A172 (cell line): ENCODE measurements around the gene NEDD4L. TPM values are rescaled to one million over a fixed set of nuclear protein-coding genes. Genes with fewer than 3 reads are reported as not detected.

Experiments used
- DNase-seq: peaks from one replicate; pipeline ENCODE4 v3.0.0-alpha.2; 2015; ENCODE audit warnings: low spot score
- total RNA-seq: library from RNA; depleted of rRNA; stranded (reverse); fragments of >200 nt; shearing (Covaris generic); gene quantifications from 2 replicates; pipeline ENCODE4 v1.2.3, GENCODE V29; 2014

NEDD4L gene
- total RNA-seq, 1 experiment from 2014 or later: 8.1 TPM

DNA sequence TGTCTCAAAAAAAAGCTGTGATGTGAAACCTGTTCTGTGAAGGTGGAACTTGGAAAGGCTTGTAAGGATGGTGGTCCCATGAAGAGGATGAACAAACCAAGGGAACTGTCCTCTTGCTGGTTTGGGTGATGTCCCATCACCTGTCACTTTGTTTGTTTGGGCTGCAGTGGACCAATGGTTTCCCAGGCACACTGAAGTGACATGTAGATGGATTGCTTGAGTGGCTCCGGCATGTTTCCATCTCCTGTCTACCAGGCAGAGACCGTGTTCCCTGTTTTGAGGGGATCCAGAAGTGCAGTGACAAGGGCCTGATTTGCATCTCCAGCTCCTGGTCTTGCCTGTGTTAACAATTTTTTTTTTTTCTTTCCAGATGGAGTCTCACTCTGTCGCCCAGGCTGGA, 8.9 kb downstream of the NEDD4L start:
- no peak for DNase-seq

- DNase-seq: no peak
Observed at GRCh38 chr18:58054041-58054781, 10.2 kb downstream of the NEDD4L start.

DNA sequence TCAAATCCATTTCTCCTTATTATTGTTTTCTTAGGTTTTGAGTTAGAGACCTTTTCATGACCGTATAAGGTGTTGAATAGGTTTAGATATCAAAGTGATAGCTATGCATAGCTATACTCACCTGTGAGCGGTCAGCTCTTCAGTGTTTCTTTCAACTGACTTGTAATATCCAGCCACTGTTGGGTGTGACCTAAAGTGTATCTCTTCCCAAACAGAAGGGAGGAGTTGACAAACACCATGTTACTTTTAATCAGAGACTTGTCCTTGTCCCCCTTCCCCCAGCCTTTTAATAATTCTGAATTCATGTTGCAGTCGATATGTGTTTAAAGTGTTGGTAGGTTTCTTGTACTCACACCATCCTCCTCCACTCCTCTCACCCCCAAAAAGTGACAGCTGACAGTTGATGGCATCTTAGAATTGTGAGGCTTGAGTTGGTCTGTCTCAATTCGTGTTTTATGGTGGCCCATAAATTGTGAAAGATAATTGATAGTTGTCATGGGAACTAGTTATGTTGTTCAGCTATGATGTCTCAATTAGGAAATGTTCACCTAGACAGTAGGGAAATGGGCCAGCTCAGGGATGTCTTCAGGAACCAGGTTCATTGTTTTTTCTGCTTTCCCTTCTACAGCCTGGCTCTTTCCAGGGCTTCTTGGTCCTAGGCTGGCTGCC, 12.0 kb downstream of the NEDD4L start:
- no peak for DNase-seq

- DNase-seq: no peak
Observed at GRCh38 chr18:58056852-58057251, 12.8 kb downstream of the NEDD4L start.

- no peak for DNase-seq
Observed at GRCh38 chr18:58057291-58057965, 13.4 kb downstream of the NEDD4L start.

- peak; percentile 34 for DNase-seq
Observed at GRCh38 chr18:58058720-58059119, 14.7 kb downstream of the NEDD4L start.

DNA sequence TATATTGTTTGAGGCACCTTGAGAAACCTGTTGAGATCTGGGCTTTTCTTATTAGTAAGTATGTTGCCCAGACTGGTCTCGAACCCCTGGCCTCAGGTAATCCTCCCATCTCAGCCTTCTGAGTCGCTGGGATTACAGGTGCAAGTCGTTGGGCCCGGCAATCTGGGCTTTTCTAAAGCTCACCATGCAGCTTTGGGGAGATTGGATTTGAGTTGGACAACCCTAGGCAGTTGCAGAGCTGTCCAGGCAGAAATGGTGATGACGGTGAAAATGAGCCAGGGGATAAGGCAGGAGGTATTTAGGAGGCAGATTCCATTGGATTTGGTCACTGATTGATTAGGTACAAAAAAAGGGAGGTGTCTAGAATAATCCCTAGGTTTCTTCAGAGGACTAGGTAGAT, 16.2 kb downstream of the NEDD4L start:
- no peak for DNase-seq

- no peak for DNase-seq
Observed at GRCh38 chr18:58061349-58061748, 17.3 kb downstream of the NEDD4L start.

- DNase-seq: no peak
Observed at GRCh38 chr18:58064406-58064998, 20.5 kb downstream of the NEDD4L start.

- DNase-seq: no peak
Observed at GRCh38 chr18:58065956-58066355, 21.9 kb downstream of the NEDD4L start.

- DNase-seq: no peak
Observed at GRCh38 chr18:58067601-58068000, 23.6 kb downstream of the NEDD4L start.

GRCh38 chr18:58069099-58069498, 25.1 kb downstream of the NEDD4L start:
- DNase-seq: no peak

DNA sequence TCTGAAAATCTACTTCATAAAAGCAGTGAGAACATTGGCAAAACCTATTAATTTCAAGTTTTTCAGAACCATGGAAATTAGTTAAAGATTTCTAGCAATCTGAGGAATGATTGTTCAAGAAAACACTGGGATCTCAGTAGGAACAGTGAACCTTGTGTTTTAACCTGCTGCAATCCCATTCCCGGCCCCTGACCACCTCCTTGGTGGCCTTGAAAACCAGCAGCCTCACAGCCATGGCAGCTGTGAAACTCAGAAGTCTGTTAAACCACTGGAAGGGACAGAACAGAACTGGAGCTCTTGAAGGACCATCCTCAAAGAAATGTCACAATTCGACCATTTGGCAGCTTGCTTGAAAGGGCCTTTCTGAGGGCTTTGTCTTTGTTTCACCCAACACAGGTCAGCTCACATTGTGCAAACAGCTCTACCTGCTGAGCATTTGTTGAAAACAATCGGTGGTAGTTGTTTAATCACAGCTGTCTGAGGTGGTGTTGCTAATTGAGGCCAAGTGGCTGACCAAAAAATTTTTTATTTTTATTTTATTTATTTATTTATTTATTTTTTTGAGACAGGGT, 25.8 kb downstream of the NEDD4L start:
- DNase-seq: no peak

- DNase-seq: no peak
Observed at GRCh38 chr18:58076052-58076451, 32.0 kb downstream of the NEDD4L start.

- no peak for DNase-seq
Observed at GRCh38 chr18:58077329-58077728, 33.3 kb downstream of the NEDD4L start.

DNA sequence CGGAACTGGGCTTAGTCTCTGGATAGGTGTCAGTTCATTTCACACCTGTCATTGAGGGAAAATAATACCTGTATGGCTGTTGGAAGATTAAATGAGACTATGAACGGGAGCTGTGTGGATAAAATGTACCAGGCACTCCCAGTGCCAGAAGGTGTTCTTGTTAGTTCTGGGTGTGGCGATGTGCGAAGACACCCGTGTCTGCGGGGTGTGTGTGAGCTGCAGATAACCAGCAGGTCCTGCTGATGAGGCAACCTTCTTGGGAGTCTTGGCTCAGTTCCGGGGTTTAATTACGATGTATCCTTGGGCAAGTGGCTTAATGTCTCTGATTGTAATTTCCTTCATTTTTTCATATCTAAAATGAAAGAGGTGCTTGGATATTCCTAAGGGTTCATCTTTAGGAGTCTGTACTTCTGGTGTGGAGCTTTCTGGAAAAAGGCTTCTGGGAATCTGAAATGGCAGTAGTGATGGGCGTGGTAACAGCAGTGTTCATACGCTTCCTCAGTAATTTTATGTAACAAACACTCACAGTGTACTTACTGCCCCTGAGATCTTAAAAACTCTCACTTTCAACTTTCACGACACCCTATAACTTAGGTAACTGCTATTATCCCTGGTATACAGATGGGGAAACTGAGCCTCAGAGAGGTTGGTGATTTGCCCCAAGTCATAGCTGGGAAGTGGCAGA, 35.0 kb downstream of the NEDD4L start:
- no peak for DNase-seq

DNA sequence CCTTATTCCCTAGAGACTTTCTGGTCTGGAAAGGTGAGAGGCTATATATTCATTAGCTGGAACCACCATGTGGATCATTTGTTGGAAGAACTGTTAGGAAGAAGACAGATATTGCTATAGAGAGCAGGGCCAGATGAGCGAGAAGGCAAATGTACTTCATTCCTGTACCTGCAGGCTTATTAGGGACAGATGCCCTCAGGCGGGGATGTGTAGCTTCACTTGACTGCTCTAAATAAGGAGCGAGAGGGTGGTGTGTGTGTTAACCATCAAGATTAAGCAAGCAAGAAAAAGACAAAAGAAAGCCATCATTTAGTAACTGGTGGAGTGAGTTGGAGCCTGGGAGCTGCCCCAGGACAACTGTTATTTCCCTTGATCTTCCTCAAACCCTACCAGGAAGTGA, 36.4 kb downstream of the NEDD4L start:
- no peak for DNase-seq

GRCh38 chr18:58087928-58088690, 44.1 kb downstream of the NEDD4L start:
- peak; percentile 12 for DNase-seq

GRCh38 chr18:58088691-58089065, 44.7 kb downstream of the NEDD4L start:
- DNase-seq: no peak

GRCh38 chr18:58091099-58091611, 47.1 kb downstream of the NEDD4L start:
- DNase-seq: peak; percentile 55
